Endodermal cell (in vitro differentiated cells): Measurements from ENCODE around the gene APLP1. TPM values are rescaled to one million over a fixed set of nuclear protein-coding genes. Genes with fewer than 3 reads are reported as not detected.

Source experiments
- DNase-seq: peaks from one replicate; pipeline ENCODE4 v3.0.0-alpha.2; 2017
- H3K27ac ChIP-seq: 2 replicates; pipeline ENCODE4 v1.5.1; 2013; ENCODE audit warnings: mild to moderate bottlenecking, low read depth, low read length, moderate library complexity
- H3K27me3 ChIP-seq: 2 replicates; pipeline ENCODE4 v1.6.1; 2013; ENCODE audit warnings: mild to moderate bottlenecking, low read length, moderate library complexity; ENCODE audit not compliant: insufficient read depth, control insufficient read depth, poor library complexity, severe bottlenecking
- H3K36me3 ChIP-seq: 2 replicates; pipeline ENCODE4 v1.7.0; 2013; ENCODE audit warnings: mild to moderate bottlenecking, low read length, moderate library complexity; ENCODE audit not compliant: control insufficient read depth, insufficient read depth
- H3K4me1 ChIP-seq: one replicate; pipeline ENCODE4 v1.7.0; 2013; ENCODE audit warnings: low read length; ENCODE audit not compliant: control insufficient read depth, insufficient read depth
- H3K4me3 ChIP-seq: 2 replicates; pipeline ENCODE4 v1.5.1; 2013; ENCODE audit warnings: mild to moderate bottlenecking, low read length, moderate library complexity
- H3K9ac ChIP-seq: 2 replicates; pipeline ENCODE4 v1.6.1; 2013; ENCODE audit warnings: mild to moderate bottlenecking, low read length, moderate library complexity; ENCODE audit not compliant: poor library complexity, severe bottlenecking; ENCODE audit errors: extremely low read depth
- H3K9me3 ChIP-seq: 2 replicates; pipeline ENCODE4 v1.6.1; 2013; ENCODE audit warnings: mild to moderate bottlenecking, low read length, moderate library complexity; ENCODE audit not compliant: control insufficient read depth
- H3K27ac Mint-ChIP-seq: 2 replicates; pipeline ENCODE4 v1.8.0; 2020; ENCODE audit warnings: mixed read lengths
- H3K27me3 Mint-ChIP-seq: 2 replicates; pipeline ENCODE4 v1.8.0; 2021; ENCODE audit warnings: mild to moderate bottlenecking, mixed read lengths; ENCODE audit not compliant: insufficient read depth
- H3K36me3 Mint-ChIP-seq: 2 replicates; pipeline ENCODE4 v1.8.0; 2020; ENCODE audit warnings: low read depth, mixed read lengths
- H3K4me1 Mint-ChIP-seq: 2 replicates; pipeline ENCODE4 v1.8.0; 2020; ENCODE audit warnings: mixed read lengths
- H3K4me3 Mint-ChIP-seq: 2 replicates; pipeline ENCODE4 v1.8.0; 2020; ENCODE audit warnings: mild to moderate bottlenecking, moderate library complexity, mixed read lengths
- H3K9me3 Mint-ChIP-seq: 2 replicates; pipeline ENCODE4 v1.8.0; 2020; ENCODE audit warnings: mild to moderate bottlenecking, mixed read lengths
- WGBS, 2 experiments: methylation state at CpG; one replicate each; pipeline versions ENCODE4 v1.1.5 to v1.1.7; 2013; ENCODE audit warnings: missing lambda C conversion rate in 2 of 2, mixed read lengths in 1 of 2; ENCODE audit not compliant: insufficient coverage in 1 of 2, insufficient read length in 1 of 2; 5-methylcytosine and 5-hydroxymethylcytosine counted together
- total RNA-seq, 2 donors: library from RNA; stranded (reverse); fragmentation: NEBNext Ultra II Directional in 1 of 2; extraction: Animal tissue kit (Norgen Biotek cat#: 25700) in 1 of 2; gene quantifications; 2 replicates in 1 of 2; 3 replicates in 1 of 2; pipeline ENCODE4 v1.2.1, GENCODE V29; 2021
- TF ChIP-seq, protein P1 (sequence below): fragments of 200-600 bp; sonication (generic); conservative IDR thresholded peaks from 2 replicates; pipeline ENCODE4 v1.5.0; 2021; ENCODE audit warnings: antibody characterized with exemption, mild to moderate bottlenecking

The APLP1 gene
- total RNA-seq, 2 donors from 2014 or later: 4.1 to 10.6 TPM

GRCh38 chr19:35904311-35905068, 36.1 kb downstream of the APLP1 start:
- Histone ChIP-seq H3K36me3 (no peaks in the 10 kb centered on the region), H3K4me1 (peaks cover 6% of the 10 kb centered on the region), H3K27me3 (no peaks in the 10 kb centered on the region), H3K27ac (no peak overlapping the region), H3K9ac (no peak overlapping the region), H3K9me3 (no peaks in the 10 kb centered on the region), H3K4me3 (no peak overlapping the region)
- Mint-ChIP-seq H3K4me3 (no peak overlapping the region), H3K27ac (no peak overlapping the region), H3K27me3 (peaks cover 14% of the 10 kb centered on the region), H3K9me3 (no peaks in the 10 kb centered on the region), H3K4me1 (peaks cover 19% of the 10 kb centered on the region), H3K36me3 (no peaks in the 10 kb centered on the region)
- TF ChIP-seq, protein P1, sequence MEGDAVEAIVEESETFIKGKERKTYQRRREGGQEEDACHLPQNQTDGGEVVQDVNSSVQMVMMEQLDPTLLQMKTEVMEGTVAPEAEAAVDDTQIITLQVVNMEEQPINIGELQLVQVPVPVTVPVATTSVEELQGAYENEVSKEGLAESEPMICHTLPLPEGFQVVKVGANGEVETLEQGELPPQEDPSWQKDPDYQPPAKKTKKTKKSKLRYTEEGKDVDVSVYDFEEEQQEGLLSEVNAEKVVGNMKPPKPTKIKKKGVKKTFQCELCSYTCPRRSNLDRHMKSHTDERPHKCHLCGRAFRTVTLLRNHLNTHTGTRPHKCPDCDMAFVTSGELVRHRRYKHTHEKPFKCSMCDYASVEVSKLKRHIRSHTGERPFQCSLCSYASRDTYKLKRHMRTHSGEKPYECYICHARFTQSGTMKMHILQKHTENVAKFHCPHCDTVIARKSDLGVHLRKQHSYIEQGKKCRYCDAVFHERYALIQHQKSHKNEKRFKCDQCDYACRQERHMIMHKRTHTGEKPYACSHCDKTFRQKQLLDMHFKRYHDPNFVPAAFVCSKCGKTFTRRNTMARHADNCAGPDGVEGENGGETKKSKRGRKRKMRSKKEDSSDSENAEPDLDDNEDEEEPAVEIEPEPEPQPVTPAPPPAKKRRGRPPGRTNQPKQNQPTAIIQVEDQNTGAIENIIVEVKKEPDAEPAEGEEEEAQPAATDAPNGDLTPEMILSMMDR: no peak
- WGBS, 2 experiments: 92 to 95% methylated on average over 9 to 10 of the region's 10 CpGs
- no peak for DNase-seq

DNA sequence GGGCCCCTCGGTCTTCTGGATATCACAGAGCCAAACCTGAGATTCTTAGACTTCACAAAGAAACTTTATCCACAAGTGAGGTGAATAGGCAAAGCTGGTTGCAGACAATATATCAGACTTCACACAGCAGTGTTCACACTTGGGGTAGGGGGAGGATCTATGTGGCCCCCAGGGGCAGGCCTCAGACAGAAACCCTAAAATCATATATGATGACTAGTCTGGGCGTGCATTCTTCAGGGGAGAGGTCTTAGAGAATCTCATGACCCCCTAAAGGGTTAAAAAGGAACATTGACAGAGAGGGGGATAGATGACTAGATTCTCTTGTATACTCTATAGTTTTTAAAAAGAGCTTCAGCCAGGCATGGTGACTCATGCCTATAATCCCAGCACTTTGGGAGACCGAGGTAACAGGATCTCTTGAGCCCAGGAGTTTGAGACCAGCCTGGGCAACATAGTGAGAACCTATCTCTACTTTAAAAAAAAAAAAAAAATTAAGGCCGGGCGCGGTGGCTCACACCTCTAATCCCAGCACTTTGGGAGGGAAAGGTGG, 36.9 kb downstream of the APLP1 start:
- Mint-ChIP-seq H3K36me3 (no peaks in the 10 kb centered on the region), H3K27ac (no peak overlapping the region), H3K4me3 (no peak overlapping the region), H3K4me1 (peaks cover 19% of the 10 kb centered on the region), H3K9me3 (no peaks in the 10 kb centered on the region), H3K27me3 (peaks cover 14% of the 10 kb centered on the region)
- no peak for DNase-seq
- H3K27me3 ChIP-seq: no peaks in the 10 kb centered on the region
- 33 to 79% methylated on average over 1 to 6 of the region's 6 CpGs for WGBS, 2 experiments
- TF ChIP-seq, protein P1: no peak
- no peaks in the 10 kb centered on the region for H3K9me3 ChIP-seq
- peaks cover 6% of the 10 kb centered on the region for H3K4me1 ChIP-seq
- H3K36me3 ChIP-seq: no peaks in the 10 kb centered on the region
- H3K9ac ChIP-seq: no peak overlapping the region
- H3K27ac ChIP-seq: no peak overlapping the region
- H3K4me3 ChIP-seq: no peak overlapping the region

- Mint-ChIP-seq H3K9me3 (no peaks in the 10 kb centered on the region), H3K27me3 (peaks cover 9% of the 10 kb centered on the region), H3K4me1 (peaks cover 13% of the 10 kb centered on the region), H3K4me3 (no peak overlapping the region), H3K27ac (no peak overlapping the region), H3K36me3 (no peaks in the 10 kb centered on the region)
- H3K9ac ChIP-seq: no peak overlapping the region
- no peaks in the 10 kb centered on the region for H3K27me3 ChIP-seq
- H3K4me1 ChIP-seq: peaks cover 6% of the 10 kb centered on the region
- H3K36me3 ChIP-seq: no peaks in the 10 kb centered on the region
- no peak overlapping the region for H3K4me3 ChIP-seq
- WGBS, 2 experiments: 69 to 75% methylated on average over 8 to 12 of the region's 12 CpGs
- no peak overlapping the region for H3K27ac ChIP-seq
- TF ChIP-seq, protein P1: no peak
- DNase-seq: no peak
- H3K9me3 ChIP-seq: no peaks in the 10 kb centered on the region
Observed at GRCh38 chr19:35907377-35907745, 39.0 kb downstream of the APLP1 start.
